NCI-H1105 (cell line): ENCODE data around the gene RANBP3.
"Not testable (repeated sequence)": the region's sequence is repeated elsewhere in the genome, so short reads cannot be mapped to it uniquely, and the experiment has no call there.

Source experiments
- DNase-seq: peaks from one replicate; lab custom pipeline; 2025; lab: John Stamatoyannopoulos, UW

The RANBP3 gene

GRCh38 chr19:5987077-5987818 is 9.3 kb upstream of the RANBP3 start:
- DNase-seq: peak; percentile 70

DNA sequence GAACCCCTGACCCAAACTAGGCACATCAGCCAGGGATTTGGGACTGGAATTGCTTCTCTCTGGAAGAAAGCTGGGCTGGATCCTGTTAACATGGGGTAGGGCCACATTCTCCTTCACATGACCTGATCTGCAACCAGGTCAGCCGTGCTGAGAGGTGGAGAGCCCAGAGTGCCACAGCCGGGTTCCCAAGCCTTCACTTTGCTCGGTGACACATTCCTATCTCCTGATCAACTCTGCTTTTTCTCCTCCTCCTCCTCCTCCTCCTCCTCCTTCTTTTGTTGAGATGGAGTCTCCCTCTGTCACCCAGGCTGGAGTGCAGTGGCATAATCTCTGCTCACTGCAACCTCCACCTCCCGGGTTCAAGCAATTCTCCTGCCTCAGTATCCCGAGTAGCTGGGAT is 7.9 kb upstream of the RANBP3 start:
- not testable (repeated sequence) for DNase-seq

- DNase-seq: no peak
Observed at GRCh38 chr19:5985098-5985783, 7.3 kb upstream of the RANBP3 start.

GRCh38 chr19:5984600-5984999 is 6.7 kb upstream of the RANBP3 start:
- no peak for DNase-seq

GRCh38 chr19:5983367-5983955 is 5.5 kb upstream of the RANBP3 start:
- no peak for DNase-seq

DNA sequence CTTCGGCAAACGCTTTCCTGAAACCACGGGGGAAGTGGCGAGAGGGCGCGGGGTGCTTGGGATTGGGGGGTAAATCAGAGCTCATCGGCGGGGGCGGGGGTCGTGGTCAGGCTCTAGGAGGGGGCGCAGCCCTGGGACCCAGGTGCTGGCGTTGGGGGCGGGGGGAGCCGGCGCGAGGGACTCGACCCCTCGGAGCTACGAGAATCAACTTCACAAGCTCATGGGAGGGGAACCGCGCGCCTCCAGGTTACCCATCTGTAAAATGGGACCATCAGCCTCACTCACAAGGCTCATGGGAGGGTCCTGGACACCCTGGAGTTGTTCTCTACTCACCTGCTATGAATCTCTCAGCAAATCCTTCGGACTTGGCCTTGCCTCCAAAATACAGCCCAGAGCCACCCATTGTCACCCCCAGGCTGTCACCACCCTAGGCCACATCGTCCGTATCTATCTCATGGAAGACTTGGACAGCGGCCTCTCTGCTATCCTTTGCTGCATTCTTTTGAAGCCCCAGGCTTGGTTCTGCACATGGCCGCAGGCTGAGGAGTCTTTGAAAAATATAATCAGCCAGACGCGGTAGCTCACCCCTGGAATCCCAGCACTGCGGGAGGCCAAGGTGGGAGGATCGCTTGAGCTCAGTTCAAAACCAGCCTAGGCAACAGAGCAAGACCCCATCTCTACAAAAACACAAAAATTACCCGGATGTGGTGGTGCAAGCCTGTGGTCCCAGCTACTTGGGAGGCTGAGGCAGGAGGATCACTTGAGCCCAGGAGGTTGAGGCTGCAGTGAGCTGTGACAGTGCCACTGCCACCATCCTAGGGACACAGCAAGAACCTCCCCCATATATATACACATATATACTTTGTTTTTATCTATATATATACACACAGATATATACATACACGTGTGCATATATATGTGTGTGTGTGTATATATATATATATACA is 939 bp upstream of the RANBP3 start:
- no peak for DNase-seq

- no peak for DNase-seq
Observed at GRCh38 chr19:5977222-5977784, 637 bp downstream of the RANBP3 start.

DNA sequence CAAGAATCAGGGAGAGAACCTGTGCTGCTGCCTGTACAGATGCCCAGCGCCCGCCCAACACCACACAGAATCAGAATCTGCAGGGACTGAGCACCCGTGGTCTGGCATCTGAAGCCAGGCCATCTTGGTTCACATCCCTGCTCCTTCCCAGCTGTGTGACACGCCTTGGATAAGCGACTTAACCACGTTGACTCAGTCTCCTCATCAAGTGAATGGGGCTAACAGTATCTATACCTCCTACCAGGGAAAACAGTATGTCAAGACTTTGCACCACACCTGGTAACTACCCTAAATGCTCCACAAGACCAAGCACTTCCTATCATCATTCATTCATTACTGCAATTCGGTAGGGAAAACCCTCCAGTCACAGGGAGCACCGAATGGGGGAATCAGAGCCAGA is 1.2 kb downstream of the RANBP3 start:
- DNase-seq: no peak

DNA sequence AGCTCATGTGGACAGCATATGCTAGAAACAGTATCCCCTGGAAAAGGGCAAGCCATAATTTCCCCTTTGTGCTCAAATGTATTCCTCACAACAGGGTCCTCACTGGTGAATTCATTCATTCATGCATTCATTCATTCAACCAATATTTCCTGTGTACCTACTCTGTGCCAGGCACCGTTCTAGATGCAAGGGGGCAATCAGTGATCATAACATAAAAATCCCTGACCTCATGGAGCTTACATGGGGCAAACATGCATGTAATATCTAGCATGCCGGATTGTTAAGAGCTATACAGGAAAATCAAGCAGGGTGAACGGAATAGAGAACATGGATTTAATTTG is 2.6 kb downstream of the RANBP3 start:
- no peak for DNase-seq

DNA sequence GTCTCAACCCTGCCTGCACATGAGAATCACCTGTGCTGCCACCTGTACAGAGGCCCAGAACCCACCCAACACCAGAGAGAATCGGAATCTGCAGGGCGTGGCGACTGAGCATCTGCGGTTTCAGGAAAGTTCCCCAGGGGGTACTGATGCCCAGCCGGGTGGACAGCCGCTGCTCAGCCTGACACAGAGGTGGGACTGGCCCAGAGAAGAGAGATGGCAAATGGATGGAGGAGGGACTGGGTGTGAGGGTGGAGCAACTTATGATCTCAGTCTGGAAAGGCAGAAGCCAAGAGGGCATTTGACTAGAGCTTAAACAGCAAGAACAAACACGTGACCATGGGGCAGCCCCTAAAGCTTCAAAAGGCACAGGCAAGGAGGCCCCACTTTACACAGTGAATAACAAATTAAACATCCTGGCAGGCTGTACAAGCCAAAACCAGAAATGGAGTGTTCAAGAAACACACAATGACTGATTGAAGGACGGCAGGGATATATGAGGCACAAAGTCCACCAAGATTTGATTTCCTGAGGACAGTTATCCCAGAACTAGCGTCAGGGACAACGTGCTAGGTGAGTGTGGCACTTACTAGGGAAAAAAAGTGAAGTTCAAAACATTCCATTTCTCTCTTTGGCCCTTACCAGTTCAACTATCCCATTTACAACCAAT is 3.1 kb downstream of the RANBP3 start:
- DNase-seq: no peak

- DNase-seq: no peak
Observed at GRCh38 chr19:5973867-5974635, 3.9 kb downstream of the RANBP3 start.

DNA sequence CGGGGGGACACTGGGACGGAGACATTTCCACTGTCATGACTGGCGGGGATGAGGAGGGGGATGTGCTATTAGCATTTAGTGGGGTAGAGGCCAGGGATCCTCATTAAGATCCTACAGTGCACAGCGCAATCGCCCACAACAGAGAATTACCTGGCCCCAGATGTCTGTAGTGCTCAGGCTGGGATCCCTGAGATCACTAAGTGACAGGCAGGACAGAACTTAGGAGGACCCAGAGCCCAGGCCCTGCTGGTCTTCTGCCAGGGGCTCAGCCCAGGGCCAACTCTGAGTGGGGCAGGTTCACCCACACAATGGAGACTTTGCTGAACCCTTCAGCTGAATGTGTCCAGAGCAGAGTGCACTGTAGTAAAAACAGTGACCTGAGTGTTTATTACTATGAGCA is 4.6 kb downstream of the RANBP3 start:
- no peak for DNase-seq

DNA sequence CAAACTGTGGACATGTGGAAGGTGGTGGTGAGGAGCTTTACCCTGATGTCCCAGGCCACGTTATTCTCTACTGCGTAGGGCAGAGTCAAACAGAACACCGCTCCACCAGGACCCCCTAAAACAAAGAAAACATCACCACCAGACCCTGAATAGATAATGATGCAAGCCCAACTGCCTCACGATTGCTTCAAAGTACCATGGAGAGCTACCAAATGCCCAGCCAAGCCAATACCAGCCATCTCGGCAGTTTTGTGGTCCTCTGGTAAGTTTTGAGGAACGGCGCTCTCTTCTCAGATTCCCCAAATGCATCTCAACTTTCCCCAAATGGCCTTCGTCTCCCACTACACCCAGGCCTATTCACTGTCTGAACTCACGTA is 5.6 kb downstream of the RANBP3 start:
- DNase-seq: no peak

- no peak for DNase-seq
Observed at GRCh38 chr19:5971714-5972354, 6.1 kb downstream of the RANBP3 start.

DNA sequence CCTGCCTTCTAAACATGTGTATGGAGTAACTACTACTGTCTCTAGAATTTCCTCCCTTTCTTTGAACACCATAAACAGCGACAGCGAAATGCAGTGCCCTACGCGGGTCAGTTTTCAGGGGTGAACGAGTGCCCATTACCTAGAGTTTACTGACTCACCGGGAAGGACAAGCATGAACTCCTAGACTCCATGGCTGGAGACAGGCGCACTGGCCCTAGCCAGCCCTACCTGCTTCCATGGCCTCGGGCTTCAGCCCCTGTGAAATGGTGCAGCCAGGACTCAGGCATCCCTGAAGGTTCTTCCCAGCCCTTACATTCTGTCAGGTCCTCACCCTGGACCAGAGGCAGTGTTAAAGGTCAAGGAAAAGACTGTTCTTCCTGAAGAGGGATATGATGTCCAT is 8.5 kb downstream of the RANBP3 start:
- no peak for DNase-seq

DNA sequence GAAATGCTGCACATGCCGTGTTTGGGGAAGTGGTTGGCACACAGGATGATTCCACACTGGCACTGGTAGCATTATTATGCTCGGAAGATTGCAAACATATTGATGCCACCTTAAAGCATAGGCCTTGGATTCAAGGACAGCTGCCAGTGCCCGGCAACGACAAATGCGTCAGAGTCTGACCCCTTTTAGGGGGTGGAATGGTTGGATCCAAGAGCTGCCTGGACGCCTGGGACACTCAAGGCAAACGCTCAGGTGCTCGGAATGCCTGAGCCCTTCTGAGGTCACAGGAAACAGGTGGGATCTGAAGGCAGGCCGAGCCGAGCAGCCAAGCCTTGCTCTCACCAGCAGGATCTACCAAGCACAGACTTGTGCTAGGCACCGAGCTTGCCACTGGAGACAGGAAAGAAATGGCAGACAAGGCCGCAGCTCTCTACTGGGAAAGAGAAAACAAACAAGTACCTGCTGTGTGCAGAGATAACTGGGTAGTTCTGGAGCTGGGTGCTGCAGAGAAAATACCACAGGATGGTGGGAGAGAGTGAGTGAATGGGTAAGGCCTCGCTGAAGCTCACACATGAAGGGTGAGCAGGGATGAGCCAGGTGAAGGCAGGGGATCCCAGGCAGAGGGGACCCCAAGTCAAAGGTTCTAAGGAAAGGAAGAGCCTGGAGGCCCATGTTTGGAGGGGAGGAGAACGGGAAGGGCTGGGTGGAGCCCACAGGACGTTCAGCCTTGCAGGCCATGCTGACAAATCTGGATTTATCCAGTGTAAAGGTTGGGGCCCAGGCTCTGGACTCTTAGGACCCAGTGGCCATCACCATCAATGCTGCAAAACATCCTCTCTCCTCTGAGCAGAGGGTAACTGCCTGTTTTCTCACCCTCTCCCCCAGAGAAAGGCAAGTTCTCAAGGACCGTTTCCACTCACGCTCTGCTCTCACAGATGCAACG is 9.2 kb downstream of the RANBP3 start:
- DNase-seq: no peak

DNA sequence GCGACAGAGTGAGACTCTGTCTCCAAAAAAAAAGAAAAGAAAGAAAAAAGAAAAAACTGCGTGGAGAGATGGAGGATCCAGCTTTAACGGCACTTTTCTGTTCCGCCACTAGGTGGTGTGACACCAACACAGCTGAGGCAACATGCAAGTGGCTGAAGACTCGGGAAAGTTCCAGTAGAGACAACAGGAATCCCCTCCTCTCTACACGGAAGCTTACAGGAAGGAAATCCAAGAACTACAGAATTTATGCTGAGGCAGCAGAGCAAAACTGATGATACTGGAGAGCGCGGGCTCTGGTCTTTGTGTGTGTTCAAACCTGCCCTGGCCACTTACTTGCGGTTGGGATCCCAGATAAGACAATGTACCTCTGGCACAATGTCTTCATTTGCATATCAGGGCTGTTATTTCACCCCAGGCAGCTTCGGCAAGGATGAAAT is 9.9 kb downstream of the RANBP3 start:
- peak; percentile 32 for DNase-seq

DNA sequence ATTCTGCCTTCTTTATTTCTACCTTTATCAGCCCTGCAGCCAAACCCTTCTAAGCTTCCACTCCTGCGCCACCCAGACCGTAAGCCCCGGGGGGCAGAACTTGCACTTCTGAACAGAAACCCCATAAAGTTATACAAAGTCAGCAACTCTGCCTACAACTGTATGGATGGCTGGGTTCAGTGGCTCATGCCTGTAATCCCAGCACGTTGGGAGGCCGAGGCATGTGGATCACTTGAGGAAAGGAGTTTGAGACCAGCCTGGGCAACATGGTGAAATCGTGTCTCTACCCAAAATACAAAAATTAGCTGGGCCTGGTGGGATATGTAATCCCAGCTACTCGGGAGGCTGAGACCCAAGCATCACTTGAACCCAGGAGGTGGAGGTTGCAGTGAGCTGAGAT is 10.4 kb downstream of the RANBP3 start:
- DNase-seq: no peak

DNA sequence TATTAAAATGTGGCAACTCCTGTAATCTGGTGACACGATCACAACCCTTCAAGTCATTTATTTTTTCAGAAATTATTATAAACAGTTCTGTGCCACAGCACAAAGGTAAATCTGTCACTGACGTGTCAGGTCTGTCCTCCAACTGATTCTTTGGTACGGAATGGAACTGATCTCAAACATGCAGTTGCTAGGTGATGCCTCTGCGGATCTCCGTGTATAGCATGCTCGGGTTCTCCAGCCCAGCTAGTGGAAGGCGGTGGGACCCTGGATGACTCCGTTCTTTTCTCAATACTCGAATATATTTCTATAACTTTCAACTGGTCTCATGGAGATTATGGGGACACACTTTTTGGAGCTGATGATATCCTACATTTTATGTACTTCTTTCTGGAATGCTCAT is 11.0 kb downstream of the RANBP3 start:
- no peak for DNase-seq
